ENCODE data around the gene RPL38.

GRCh38 chr17:74243013-74243755, 39.7 kb downstream of the RPL38 start:
- TF ChIP-seq, protein P1, sequence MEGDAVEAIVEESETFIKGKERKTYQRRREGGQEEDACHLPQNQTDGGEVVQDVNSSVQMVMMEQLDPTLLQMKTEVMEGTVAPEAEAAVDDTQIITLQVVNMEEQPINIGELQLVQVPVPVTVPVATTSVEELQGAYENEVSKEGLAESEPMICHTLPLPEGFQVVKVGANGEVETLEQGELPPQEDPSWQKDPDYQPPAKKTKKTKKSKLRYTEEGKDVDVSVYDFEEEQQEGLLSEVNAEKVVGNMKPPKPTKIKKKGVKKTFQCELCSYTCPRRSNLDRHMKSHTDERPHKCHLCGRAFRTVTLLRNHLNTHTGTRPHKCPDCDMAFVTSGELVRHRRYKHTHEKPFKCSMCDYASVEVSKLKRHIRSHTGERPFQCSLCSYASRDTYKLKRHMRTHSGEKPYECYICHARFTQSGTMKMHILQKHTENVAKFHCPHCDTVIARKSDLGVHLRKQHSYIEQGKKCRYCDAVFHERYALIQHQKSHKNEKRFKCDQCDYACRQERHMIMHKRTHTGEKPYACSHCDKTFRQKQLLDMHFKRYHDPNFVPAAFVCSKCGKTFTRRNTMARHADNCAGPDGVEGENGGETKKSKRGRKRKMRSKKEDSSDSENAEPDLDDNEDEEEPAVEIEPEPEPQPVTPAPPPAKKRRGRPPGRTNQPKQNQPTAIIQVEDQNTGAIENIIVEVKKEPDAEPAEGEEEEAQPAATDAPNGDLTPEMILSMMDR (conservative IDR thresholded peaks at IDR 0.05; ENCODE audit: low read depth, low read length): no peak
- no peak for TF ChIP-seq EZH2phosphoT487 (IDR thresholded peaks at IDR 0.05; ENCODE audit: borderline replicate concordance, low read length)
- TF ChIP-seq EZH2 (IDR thresholded peaks at IDR 0.05; ENCODE audit: low read length, unreplicated experiment): no peak
